HCT116 (cell line): ENCODE results near the gene UBA52. TPM values are rescaled to one million over a fixed set of nuclear protein-coding genes. Genes with fewer than 3 reads are reported as not detected.

ENCODE experiments used
- ATAC-seq: fragments of 200-7000 bp; cut with Tn5 transposase; 2 replicates; pipeline ENCODE4 v1.9.1; 2020; ENCODE audit warnings: mild to moderate bottlenecking, moderate library complexity
- BruUV-seq: library from RNA; stranded (reverse); fragments of 400-500 nt; replicated peaks from 2 replicates; lab custom pipeline; 2021; lab: Mats Ljungman, UMichigan
- CTCF ChIA-PET: fragments of 300-600 bp; sonication (Branson Sonifier 250); formaldehyde crosslinking; loops from one replicate; lab custom pipeline; 2021; ENCODE audit warnings: antibody characterized with exemption; lab: Charles Lee
- POLR2A ChIA-PET: fragments of 300-600, 350-600 bp; sonication (Branson Sonifier 250); formaldehyde crosslinking; loops from one replicate; lab custom pipeline; 2021; ENCODE audit warnings: antibody characterized with exemption; lab: Charles Lee
- RAD21 ChIA-PET, 2 experiments: fragments of 300-600 bp; sonication (Branson Sonifier 250); formaldehyde crosslinking; loops; one replicate each; lab custom pipeline; 2023; ENCODE audit warnings: low total read pairs in 2 of 2; ENCODE audit not compliant: uncharacterized antibody in 2 of 2, unreplicated experiment in 2 of 2, low non-redundant PET in 1 of 2; lab: Charles Lee
- DNase-seq: peaks from one replicate; pipeline ENCODE4 v3.0.0-alpha.2; 2010; ENCODE audit warnings: low read depth, low spot score
- H2AFZ ChIP-seq: fragments of 200-600 bp; shearing (Covaris generic), sonication (generic); 2 replicates; pipeline ENCODE4 v1.6.1; 2017; ENCODE audit warnings: low read depth, mixed run types, mixed read lengths, antibody characterized with exemption, low read length; ENCODE audit not compliant: poor library complexity, severe bottlenecking
- H3K27ac ChIP-seq: 2 replicates; pipeline ENCODE4 v1.5.1; 2012; ENCODE audit warnings: low read depth, low read length
- H3K27me3 ChIP-seq: fragments of 200-600 bp; sonication (generic); 2 replicates; pipeline ENCODE4 v1.6.1; 2016; ENCODE audit warnings: mixed run types, low read length, mixed read lengths; ENCODE audit not compliant: insufficient read depth
- H3K36me3 ChIP-seq, 2 experiments: fragments of 200-500 bp in 1 of 2; fragments of 200-600 bp in 1 of 2; sonication (Bioruptor generic) in 1 of 2; sonication (generic) in 1 of 2; 2 replicates each; pipeline versions ENCODE4 v1.5.1 to v1.6.1; 2014 to 2016; ENCODE audit warnings: low read length in 2 of 2, inconsistent platforms in 1 of 2, mixed read lengths in 1 of 2, mixed run types in 1 of 2; ENCODE audit not compliant: insufficient read depth in 2 of 2, control insufficient read depth in 1 of 2
- H3K4me1 ChIP-seq, 2 experiments: fragments of 200-600 bp in 1 of 2; sonication (generic) in 1 of 2; 2 replicates each; pipeline versions ENCODE4 v1.5.1 to v1.6.1; 2012 to 2017; ENCODE audit warnings: low read length in 2 of 2, inconsistent platforms in 1 of 2, mild to moderate bottlenecking in 1 of 2, mixed read lengths in 1 of 2, mixed run types in 1 of 2, moderate library complexity in 1 of 2; ENCODE audit not compliant: insufficient read depth in 2 of 2, control insufficient read depth in 1 of 2
- H3K4me2 ChIP-seq: fragments of 200-600 bp; sonication (generic); 2 replicates; pipeline ENCODE4 v1.6.1; 2017; ENCODE audit warnings: mixed run types, low read length, mixed read lengths
- H3K4me3 ChIP-seq, 2 experiments: fragments of 200-600 bp in 1 of 2; sonication (generic) in 1 of 2; replicated peaks in 1 of 2; 2 replicates each; pipeline ENCODE4 v1.5.1; 2011 to 2016; ENCODE audit warnings: low read length in 2 of 2, control low read depth in 1 of 2, low read depth in 1 of 2, mild to moderate bottlenecking in 1 of 2, mixed read lengths in 1 of 2, mixed run types in 1 of 2
- H3K79me2 ChIP-seq: fragments of 200-600 bp; sonication (generic); 2 replicates; pipeline ENCODE4 v1.6.1; 2017; ENCODE audit warnings: mild to moderate bottlenecking, mixed run types, low read length, moderate library complexity, mixed read lengths; ENCODE audit not compliant: insufficient read depth
- H3K9ac ChIP-seq: fragments of 200-600 bp; sonication (generic); 2 replicates; pipeline ENCODE4 v1.6.1; 2016; ENCODE audit warnings: low read length, mixed read lengths
- H3K9me2 ChIP-seq: fragments of 200-600 bp; sonication (generic), shearing (Covaris generic); 2 replicates; pipeline ENCODE4 v1.6.1; 2017; ENCODE audit warnings: mixed run types, mild to moderate bottlenecking, moderate library complexity; ENCODE audit not compliant: insufficient read depth
- H3K9me3 ChIP-seq, 2 experiments: fragments of 200-500 bp in 1 of 2; fragments of 200-600 bp in 1 of 2; sonication (Bioruptor generic) in 1 of 2; sonication (generic) in 1 of 2; 2 replicates each; pipeline ENCODE4 v1.6.1; 2014 to 2017; ENCODE audit warnings: low read length in 2 of 2, mixed read lengths in 2 of 2, inconsistent platforms in 1 of 2, low read depth in 1 of 2, mild to moderate bottlenecking in 1 of 2, mixed run types in 1 of 2, moderate library complexity in 1 of 2; ENCODE audit not compliant: control insufficient read depth in 1 of 2, insufficient read depth in 1 of 2
- H4K20me1 ChIP-seq: fragments of 200-600 bp; sonication (generic), shearing (Covaris generic); 2 replicates; pipeline ENCODE4 v1.6.1; 2017; ENCODE audit warnings: mixed run types, mild to moderate bottlenecking, moderate library complexity; ENCODE audit not compliant: insufficient read depth
- CEBPB ChIP-seq: IDR thresholded peaks from 2 replicates; pipeline ENCODE4 v1.6.1; 2012; ENCODE audit warnings: low read depth
- ELF1 ChIP-seq: IDR thresholded peaks from 2 replicates; pipeline ENCODE4 v1.6.1; 2012; ENCODE audit warnings: low read depth, borderline replicate concordance
- EZH2phosphoT487 ChIP-seq: fragments of 200-600 bp; IDR thresholded peaks from 2 replicates; pipeline ENCODE4 v1.6.1; 2018; ENCODE audit warnings: antibody characterized with exemption, borderline replicate concordance
- FOSL1 ChIP-seq: IDR thresholded peaks from 2 replicates; pipeline ENCODE4 v1.6.1; 2012; ENCODE audit warnings: low read depth
- POLR2AphosphoS5 ChIP-seq: IDR thresholded peaks from 2 replicates; pipeline ENCODE4 v1.6.1; 2011; ENCODE audit warnings: mild to moderate bottlenecking, low read depth, low read length, moderate library complexity
- RAD21 ChIP-seq: IDR thresholded peaks from 2 replicates; pipeline ENCODE4 v1.6.1; 2012; ENCODE audit warnings: low read depth, mild to moderate bottlenecking
- TCF7L2 ChIP-seq: IDR thresholded peaks from 2 replicates; pipeline ENCODE4 v1.7.0; 2011; ENCODE audit warnings: borderline replicate concordance, inconsistent platforms; ENCODE audit not compliant: insufficient read depth, insufficient read length; ENCODE audit errors: extremely low read depth
- YY1 ChIP-seq: IDR thresholded peaks from 2 replicates; pipeline ENCODE4 v1.6.1; 2011; ENCODE audit warnings: low read length, low read depth, moderate library complexity, mild to moderate bottlenecking; ENCODE audit not compliant: insufficient replicate concordance; ENCODE audit errors: extremely low read depth
- ZNF274 ChIP-seq: fragments of 200-500 bp; sonication (Bioruptor generic); IDR thresholded peaks from 2 replicates; pipeline ENCODE4 v1.6.1; 2014; ENCODE audit warnings: mild to moderate bottlenecking, low read depth, low read length, inconsistent platforms
- intact Hi-C: fragments of 100-400 bp; cut with micrococcal nuclease; formaldehyde crosslinking; loops from 2 replicates; pipeline ENCODE4 v1.10.0; 2022
- total RNA-seq: library from RNA; stranded (reverse); gene quantifications from one replicate; pipeline ENCODE4 v1.2.1, GENCODE V29; 2021; ENCODE audit not compliant: unreplicated experiment
- TF ChIP-seq, protein P1 (sequence below), 3 experiments: fragments of 200-600 bp in 1 of 3; sonication (generic) in 1 of 3; IDR thresholded peaks in 2 of 3; conservative IDR thresholded peaks in 1 of 3; 2 replicates each; pipeline ENCODE4 v1.5.1; 2012 to 2017; ENCODE audit warnings: low read depth in 2 of 3, low read length in 2 of 3, antibody characterized with exemption in 1 of 3, borderline replicate concordance in 1 of 3, control low read depth in 1 of 3, mild to moderate bottlenecking in 1 of 3, mixed read lengths in 1 of 3, mixed run types in 1 of 3, moderate library complexity in 1 of 3; ENCODE audit not compliant: insufficient read depth in 1 of 3
- TF ChIP-seq, protein P2 (sequence below): IDR thresholded peaks from 2 replicates; pipeline ENCODE4 v1.6.1; 2011; ENCODE audit warnings: mild to moderate bottlenecking, low read length, moderate library complexity; ENCODE audit not compliant: insufficient replicate concordance; ENCODE audit errors: extremely low read depth
- TF ChIP-seq, protein P3 (sequence below): IDR thresholded peaks from 2 replicates; pipeline ENCODE4 v1.6.1; 2012

Gene UBA52
- total RNA-seq, 1 experiment from 2014 or later: 1,743 TPM

DNA sequence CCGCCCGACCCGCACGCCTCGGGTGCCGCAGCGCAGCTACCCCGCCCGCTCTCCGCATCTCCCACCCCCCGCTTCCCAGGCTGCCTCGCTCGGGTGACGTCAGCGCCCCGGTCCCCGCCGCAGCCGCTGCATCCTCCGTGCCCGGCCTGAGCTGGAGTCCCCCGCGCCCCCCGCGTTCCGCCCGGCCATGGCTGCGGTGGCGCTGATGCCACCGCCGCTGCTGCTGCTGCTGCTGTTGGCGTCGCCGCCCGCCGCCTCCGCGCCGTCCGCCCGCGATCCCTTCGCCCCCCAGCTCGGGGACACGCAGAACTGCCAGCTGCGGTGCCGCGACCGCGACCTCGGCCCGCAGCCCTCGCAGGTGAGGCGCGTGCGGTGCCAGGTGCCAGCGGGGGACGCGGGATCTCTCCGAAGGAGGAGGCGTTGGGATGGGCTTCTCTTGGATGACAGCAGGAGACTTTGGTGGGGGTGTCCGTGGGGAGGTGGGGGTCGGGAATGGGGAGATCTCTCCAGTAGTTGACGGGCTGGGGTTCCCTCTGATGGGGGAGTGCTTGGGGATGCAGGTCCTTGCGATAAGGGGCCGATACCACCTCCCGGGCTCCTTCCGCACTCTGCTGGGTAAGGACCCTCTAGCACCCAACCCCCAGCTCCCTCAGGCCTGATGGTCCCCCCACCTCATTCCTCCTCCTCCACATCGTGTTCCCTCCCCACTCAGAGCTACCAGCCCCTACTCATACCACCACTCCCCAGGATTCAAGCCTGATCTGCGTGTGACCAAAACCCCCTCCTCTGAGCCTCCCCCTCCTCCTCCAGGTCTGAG, 41.3 kb downstream of the UBA52 start, which contains the start of gene TMEM59L:
Gene TMEM59L (plus strand): TSS at position 99 of the 817 bp plus-strand sequence. CDS start 89 bp downstream, at position 188.
- peak within 1 kb of the TSS; percentile 42 to 59 for H3K4me3 ChIP-seq
- H3K4me1 ChIP-seq: peaks cover 13 to 39% of the 10 kb centered on the region in 2 experiments
- no peaks in the 10 kb centered on the region for H3K36me3 ChIP-seq
- ChIA-PET RAD21 (no interaction called here), CTCF (interaction anchor here (1.6 kb wide), 1 partner anchor 19 kb away, joined by 3 read pairs; no protein-coding TSS in a partner anchor), POLR2A (interaction anchor here (1.2 kb wide), 1 partner anchor 24 kb away, joined by 6 read pairs; no protein-coding TSS in a partner anchor)
- ATAC-seq (peak; percentile 55), DNase-seq (no peak)
- intact Hi-C loops: no loop called here
- H4K20me1 ChIP-seq: no peaks in the 10 kb centered on the region
- no peaks in the 10 kb centered on the region for H3K79me2 ChIP-seq
- H3K9me3 ChIP-seq: no peaks in the 10 kb centered on the region
- no peak within 1 kb of the TSS for H2AFZ ChIP-seq
- BruUV-seq: no TSS peak
- H3K9ac ChIP-seq: peak within 1 kb of the TSS; percentile 30; the same call in 1 of the 2 replicates
- H3K4me2 ChIP-seq: peak within 1 kb of the TSS; percentile 76
- H3K27me3 ChIP-seq: peaks cover 29% of the 10 kb centered on the region; the same call in 1 of the 2 replicates
- no peaks in the 10 kb centered on the region for H3K9me2 ChIP-seq
- H3K27ac ChIP-seq: no peak within 1 kb of the TSS; the same call in 1 of the 2 replicates
- TF ChIP-seq RAD21: no peak
- TF ChIP-seq FOSL1: no peak
- TF ChIP-seq YY1: no peak
- TF ChIP-seq, protein P1, sequence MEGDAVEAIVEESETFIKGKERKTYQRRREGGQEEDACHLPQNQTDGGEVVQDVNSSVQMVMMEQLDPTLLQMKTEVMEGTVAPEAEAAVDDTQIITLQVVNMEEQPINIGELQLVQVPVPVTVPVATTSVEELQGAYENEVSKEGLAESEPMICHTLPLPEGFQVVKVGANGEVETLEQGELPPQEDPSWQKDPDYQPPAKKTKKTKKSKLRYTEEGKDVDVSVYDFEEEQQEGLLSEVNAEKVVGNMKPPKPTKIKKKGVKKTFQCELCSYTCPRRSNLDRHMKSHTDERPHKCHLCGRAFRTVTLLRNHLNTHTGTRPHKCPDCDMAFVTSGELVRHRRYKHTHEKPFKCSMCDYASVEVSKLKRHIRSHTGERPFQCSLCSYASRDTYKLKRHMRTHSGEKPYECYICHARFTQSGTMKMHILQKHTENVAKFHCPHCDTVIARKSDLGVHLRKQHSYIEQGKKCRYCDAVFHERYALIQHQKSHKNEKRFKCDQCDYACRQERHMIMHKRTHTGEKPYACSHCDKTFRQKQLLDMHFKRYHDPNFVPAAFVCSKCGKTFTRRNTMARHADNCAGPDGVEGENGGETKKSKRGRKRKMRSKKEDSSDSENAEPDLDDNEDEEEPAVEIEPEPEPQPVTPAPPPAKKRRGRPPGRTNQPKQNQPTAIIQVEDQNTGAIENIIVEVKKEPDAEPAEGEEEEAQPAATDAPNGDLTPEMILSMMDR (IDR thresholded peaks at IDR 0.05 in 2 of 3, conservative IDR thresholded peaks at IDR 0.05 in 1 of 3; ENCODE audit: borderline replicate concordance in 1 of 3, insufficient read depth in 1 of 3, low read depth in 2 of 3, low read length in 2 of 3): no peak
- no peak for TF ChIP-seq TCF7L2
- no peak for TF ChIP-seq ELF1
- no peak for TF ChIP-seq POLR2AphosphoS5
- no peak for TF ChIP-seq CEBPB
- no peak for TF ChIP-seq EZH2phosphoT487
- TF ChIP-seq, protein P2, sequence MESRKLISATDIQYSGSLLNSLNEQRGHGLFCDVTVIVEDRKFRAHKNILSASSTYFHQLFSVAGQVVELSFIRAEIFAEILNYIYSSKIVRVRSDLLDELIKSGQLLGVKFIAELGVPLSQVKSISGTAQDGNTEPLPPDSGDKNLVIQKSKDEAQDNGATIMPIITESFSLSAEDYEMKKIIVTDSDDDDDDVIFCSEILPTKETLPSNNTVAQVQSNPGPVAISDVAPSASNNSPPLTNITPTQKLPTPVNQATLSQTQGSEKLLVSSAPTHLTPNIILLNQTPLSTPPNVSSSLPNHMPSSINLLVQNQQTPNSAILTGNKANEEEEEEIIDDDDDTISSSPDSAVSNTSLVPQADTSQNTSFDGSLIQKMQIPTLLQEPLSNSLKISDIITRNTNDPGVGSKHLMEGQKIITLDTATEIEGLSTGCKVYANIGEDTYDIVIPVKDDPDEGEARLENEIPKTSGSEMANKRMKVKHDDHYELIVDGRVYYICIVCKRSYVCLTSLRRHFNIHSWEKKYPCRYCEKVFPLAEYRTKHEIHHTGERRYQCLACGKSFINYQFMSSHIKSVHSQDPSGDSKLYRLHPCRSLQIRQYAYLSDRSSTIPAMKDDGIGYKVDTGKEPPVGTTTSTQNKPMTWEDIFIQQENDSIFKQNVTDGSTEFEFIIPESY: no peak
- TF ChIP-seq, protein P3, sequence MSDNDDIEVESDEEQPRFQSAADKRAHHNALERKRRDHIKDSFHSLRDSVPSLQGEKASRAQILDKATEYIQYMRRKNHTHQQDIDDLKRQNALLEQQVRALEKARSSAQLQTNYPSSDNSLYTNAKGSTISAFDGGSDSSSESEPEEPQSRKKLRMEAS: no peak
- TF ChIP-seq ZNF274: no peak
